Suppressor macrophage (primary cell): ENCODE measurements around the gene CTSE.

Source experiments
- DNase-seq, 4 experiments: peaks; one replicate each; pipeline ENCODE4 v3.0.0-alpha.2; 2020 to 2022

The CTSE gene

DNA sequence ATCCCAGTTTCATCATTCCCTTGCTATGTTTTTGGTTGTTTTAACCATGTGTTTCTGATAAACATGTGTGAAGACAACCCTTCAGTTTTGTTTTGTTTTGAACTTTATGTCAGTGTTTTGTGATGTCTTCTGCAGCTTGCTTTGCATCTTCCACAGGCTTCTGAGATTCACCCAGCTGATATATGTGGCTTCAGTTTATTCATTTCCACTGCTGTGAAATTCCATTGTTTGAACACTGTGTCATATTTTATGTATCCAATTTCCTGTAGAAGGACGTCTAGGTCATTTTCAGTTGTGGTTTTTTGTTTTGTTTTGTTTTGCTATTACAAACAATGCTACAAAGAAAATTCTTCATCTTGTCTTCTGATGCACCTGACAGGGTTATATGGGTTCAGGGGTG, 53.2 kb downstream of the CTSE start:
- DNase-seq, result no peak

DNA sequence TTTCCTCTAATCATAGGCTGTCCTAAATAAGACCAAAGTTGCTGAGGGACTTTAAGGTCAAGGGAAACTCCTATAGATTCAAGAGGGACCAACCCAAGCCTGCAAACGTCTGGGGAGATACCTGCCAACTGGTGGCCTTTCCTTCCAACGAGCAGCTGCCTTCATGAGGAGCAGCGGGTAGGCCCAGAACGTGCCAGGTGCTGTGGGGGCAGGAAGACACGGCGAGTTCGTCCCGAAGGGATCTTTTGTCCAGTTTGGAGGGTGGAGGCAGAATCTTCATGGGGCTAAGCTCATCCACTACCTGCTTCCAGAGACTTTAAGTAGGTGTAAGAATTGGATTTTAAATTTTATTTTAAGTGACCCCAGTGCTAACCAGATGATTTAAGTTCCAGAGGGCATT, 54.5 kb downstream of the CTSE start:
- DNase-seq, result no peak

DNA sequence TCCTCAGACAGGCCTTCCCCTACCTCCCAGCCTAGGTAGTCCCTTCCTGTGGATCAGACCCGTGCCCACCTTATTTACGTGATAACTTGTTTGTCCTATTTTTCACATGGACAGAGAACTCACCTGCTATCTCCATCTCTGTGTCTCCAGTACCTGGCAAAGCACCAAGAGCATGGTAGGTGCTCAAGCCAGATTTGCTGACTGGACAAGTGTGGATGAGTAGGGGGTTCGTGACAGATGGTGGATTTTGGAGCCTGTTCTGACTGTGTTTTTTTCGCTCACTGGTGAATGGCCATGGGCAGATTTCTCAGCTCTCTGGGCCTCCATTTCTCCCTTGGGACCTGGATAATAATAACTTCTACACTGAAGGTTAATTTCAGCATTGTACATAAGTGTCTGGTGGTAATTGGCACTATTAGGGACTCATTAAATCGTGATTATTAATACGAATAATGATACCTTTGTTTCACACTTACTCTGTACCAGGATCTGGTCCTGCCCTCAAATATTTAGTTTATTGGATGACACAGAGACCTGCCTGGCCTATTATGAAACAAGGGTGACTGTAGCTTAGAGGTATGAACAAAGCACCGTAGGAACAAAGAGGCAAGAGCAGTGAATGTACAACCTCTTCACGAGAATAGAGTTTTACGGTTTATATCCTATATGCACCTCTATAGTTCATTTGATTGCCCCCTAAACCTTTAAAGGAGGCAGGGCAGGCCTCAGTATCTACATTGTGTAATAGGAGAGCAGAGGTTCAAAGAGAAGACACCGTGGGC, 56.0 kb downstream of the CTSE start:
- no peak for DNase-seq

DNA sequence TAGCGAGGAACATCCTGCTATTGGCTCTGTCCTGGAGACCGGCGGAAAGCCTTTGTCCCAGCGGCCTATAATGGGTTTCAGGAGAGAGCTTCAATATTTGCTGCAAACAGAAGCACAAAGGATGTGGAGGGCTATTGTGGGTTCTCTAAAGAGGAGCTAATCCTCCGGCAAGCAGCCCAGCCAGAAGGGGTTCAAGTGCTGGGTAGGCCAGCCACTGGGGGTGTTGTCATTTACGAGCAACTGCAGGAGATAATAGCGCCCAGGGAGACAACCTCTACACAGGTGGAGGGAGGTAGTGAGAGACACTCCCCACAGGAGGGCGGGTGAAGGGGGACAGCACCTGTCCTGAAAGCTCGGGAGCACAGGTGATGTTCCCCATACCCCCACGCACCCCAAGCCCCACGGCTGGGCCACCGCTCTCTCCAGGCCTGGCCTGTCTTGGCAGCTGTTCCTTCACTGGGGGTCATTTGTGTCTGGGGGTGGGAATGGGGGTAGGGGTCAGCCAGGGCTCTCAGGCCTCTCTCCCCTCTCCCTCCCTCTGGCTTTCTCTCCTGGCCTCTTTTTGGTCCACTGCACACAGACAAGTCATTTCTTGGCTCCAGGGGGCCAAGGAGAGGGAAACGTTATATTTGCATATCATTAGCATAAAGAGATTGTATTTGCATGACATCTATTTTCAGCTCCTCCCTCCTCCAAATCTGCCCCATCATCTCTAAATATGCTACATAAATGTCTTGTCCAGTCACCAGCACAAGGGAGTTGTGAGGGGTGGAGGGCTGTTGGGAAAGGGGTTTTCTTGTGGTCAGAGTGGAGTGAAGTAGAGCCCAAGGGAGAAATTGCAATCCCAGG, 58.4 kb downstream of the CTSE start:
- DNase-seq, result no peak

DNA sequence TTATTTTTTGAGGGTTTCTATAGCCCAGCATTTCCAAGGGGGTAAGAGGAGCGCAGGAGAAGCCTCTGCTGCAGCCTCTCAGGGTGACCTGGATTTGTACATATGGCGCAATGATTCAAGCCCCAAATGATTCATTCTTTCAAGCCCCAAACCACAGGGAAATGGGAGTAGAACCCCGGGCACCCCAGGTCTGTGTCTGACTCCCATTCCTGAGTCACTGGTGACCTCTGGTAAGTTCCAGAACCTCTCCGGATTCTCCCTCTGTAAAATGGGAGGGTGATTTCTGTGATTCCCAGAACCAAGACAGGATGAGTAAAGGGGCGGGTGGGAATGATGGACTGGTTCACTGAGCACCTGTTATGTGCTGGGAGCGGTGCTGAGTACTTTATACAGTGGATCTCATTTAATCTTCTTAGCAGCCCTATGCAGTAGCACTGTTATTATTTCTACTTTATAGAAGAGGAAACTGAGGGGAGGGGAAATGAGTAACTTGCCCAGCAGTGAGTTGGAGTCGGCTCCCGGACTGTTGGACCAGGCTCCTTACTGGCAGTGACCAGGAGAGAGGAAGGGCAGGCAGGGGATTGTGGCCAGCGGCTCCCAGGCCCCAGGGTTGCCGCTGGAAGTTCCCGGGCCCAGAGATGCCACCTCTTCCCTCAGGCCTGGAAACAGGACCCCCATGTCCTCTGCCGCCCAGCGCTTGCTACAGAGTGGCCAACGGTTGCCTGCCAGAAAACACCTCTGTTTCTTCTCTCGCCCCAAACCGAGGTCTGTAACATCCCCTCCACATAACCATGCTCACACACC, 60.1 kb downstream of the CTSE start:
- DNase-seq, result peak in 2 of 4 experiments; percentile 38 to 41

DNA sequence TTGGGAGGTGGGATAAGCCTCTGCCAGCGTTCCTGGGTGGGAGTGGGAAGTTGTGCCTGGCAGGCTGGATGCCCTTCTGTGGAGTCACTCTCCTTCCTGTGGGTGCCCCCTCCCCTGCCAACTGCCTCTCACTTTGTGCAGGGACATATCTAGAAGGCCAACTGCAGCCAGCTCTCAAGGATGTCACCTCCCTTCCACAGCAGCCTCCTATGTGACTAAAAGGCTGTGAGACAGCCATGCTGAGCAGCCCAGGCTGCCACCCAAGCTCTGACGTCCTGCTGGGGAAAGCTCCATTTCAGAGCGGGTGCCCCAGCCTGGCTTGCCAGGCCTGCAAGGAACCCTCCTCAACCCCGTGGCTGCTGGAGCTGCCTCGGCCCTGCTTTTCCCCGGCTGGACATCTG, 60.9 kb downstream of the CTSE start:
- DNase-seq, result no peak

DNA sequence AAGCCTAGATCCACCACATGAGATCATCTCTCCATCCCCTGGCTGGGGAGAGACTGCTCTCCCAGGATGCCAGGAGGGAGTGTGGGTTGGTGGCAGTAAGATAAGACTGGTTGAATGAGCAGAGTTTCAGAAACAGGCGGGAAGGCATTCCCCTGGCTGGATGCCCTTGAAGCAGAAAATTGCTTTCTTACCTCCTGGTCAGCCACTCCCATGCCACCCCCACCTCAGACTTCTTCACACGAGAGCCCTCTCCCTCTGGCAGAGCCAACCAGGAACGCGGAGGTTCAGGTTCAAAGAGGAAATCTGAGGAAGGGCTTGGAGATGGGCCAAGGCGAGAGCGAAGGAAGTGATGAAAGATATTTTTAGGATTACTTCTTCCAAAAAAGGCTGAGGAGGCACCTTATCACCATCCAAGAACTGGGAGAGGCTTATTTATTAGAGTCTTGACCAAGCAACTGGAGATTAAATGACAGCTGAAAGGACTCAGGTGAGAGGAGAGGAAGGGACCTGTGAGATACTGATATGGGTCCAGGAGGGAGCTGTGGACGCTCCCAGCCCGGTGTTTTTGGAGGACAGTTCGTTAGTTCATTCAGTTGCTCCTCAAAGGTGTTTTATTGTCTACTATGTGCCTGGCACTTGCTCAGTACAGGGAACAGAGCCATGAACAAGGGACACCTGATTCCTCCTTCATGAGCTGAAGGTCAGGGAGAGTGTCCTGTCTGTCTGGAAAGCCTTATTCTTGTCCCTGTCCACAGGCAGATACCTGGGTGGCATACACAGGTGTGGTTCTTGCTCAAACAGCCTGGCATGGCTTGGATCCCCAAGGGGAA, 61.5 kb downstream of the CTSE start:
- peak in 3 of 4 experiments; percentile 43 to 61 (median 54) for DNase-seq

DNA sequence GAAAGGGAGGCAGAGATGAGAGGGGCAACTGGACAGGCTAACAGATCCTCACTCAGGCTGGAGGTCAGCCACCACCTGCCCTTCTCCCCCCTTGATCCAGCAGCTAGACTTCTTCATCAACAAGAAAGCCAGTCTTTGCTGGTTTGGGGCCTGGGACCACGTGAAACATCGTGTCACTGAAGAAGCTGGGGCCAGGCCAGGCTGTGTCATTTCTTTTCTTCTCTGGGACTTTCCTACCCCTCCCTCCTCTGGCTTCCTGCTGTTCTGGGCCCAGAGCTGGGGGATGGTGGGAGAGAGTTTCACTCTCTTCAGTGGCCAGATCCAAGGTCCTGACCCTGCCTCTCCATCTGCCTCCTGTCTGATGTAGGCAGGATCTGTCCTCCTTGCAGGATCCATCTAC, 62.3 kb downstream of the CTSE start:
- peak; percentile 51 to 65 (median 58) for DNase-seq

DNA sequence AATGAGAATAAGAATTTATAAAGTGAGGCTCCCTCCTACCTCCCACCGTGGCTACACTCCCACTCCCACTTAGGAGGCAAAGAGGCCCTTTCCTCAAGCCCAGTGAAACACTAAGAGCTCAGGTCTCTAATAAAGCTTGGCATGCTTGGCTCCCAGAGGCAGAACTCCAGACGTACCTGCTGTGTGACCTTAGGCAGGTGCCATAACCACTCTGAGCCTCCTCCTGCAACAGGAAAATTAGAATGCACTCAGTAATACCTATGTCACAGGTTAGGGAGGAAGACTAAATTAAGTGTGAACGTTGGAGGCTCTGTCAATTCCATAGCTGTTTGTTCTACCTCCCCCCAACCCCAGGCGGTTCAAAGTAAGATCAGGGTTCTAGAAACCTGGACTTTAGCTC, 63.9 kb downstream of the CTSE start:
- no peak for DNase-seq
